ENCODE results near the gene ADAMTSL4. TPM values are rescaled to one million over a fixed set of nuclear protein-coding genes. Genes with fewer than 3 reads are reported as not detected.

Gene ADAMTSL4
- polyA plus RNA-seq, 1 of the 3 experiments (the other 2 are of a cell fraction) = 3.4 TPM

DNA sequence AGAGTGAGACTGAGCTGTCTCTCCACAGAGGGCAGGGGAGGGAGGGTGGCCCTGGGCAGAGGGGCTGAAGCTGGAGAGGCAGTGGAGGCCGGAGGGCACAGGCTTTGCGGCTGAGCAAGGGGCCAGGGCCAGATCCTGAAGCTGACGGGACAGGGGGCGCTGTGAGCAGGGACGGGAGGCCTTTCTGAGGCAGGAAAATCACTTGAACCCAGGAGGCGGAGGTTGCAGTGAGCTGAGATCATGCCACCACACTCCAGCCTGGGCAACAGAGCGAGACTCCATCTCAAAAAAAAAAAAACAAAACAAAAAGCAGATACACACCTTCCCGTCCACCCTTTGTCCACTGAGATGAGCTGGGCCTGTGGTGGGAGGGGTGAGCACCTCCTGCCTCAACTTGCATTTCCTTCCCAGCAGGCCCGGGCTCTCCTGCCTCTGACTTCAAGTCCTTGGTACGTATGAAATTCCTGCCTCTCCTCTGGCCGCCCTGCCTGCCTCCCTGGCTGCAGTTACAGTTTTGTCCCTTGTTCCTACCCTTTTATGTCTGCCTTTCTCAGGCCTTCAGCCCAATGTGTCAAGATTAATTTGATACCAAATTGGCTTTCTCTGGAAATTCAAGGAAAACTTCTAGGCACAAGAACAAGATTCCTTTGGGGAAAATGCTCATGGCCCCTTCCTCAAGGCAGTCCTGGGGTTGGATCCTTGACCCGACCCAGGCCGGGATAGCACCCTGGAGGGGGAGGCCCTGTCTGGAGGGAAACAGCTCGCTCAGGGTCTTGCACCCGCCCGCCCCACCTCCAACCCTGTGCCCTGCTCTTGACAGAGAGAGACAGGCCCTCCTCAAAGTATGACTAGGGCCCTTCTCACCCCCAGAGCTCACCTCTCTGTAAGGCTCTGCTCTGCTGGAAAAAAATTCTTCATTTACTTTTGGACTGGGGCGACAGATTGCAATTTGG lies 11.2 kb upstream of the ADAMTSL4 start:
- Histone ChIP-seq H3K27ac (ENCODE audit: low read depth in 2 of 2, low read length in 1 of 2) (peak overlapping the region; percentile 36 to 51; a peak in 3 of 4 replicates), H4K20me1 (ENCODE audit: insufficient read depth) (no peaks in the 10 kb centered on the region), H3K4me2 (no peak overlapping the region), H2AFZ (ENCODE audit: low read depth) (peak overlapping the region; percentile 83; the same call in 1 of the 2 replicates), H3K36me3 (replicated peaks in 1 of 2; ENCODE audit: control insufficient read depth in 1 of 2, insufficient read depth in 2 of 2, low read length in 1 of 2) (no peaks in the 10 kb centered on the region), H3K27me3 (ENCODE audit: insufficient read depth) (no peaks in the 10 kb centered on the region), H3K4me3 (ENCODE audit: low read depth in 2 of 2, low read length in 1 of 2) (no peak overlapping the region), H3K79me2 (ENCODE audit: insufficient read depth) (no peaks in the 10 kb centered on the region), H3K4me1 (ENCODE audit: control insufficient read depth in 1 of 2, insufficient read depth in 2 of 2, low read depth in 1 of 2, low read length in 1 of 2) (peaks cover 0 to 4% of the 10 kb centered on the region in 2 experiments; a peak in 1 of 4 replicates), H3F3A (replicated peaks; ENCODE audit: insufficient read depth) (no peaks in the 10 kb centered on the region), H3K9me2 (no peaks in the 10 kb centered on the region), H3K9ac (peak overlapping the region; percentile 39), H3K9me3 (no peaks in the 10 kb centered on the region)
- 79% methylated on average over 12 of the region's 17 CpGs for WGBS (ENCODE audit: low lambda C conversion rate)
- TF ChIP-seq, protein P1, sequence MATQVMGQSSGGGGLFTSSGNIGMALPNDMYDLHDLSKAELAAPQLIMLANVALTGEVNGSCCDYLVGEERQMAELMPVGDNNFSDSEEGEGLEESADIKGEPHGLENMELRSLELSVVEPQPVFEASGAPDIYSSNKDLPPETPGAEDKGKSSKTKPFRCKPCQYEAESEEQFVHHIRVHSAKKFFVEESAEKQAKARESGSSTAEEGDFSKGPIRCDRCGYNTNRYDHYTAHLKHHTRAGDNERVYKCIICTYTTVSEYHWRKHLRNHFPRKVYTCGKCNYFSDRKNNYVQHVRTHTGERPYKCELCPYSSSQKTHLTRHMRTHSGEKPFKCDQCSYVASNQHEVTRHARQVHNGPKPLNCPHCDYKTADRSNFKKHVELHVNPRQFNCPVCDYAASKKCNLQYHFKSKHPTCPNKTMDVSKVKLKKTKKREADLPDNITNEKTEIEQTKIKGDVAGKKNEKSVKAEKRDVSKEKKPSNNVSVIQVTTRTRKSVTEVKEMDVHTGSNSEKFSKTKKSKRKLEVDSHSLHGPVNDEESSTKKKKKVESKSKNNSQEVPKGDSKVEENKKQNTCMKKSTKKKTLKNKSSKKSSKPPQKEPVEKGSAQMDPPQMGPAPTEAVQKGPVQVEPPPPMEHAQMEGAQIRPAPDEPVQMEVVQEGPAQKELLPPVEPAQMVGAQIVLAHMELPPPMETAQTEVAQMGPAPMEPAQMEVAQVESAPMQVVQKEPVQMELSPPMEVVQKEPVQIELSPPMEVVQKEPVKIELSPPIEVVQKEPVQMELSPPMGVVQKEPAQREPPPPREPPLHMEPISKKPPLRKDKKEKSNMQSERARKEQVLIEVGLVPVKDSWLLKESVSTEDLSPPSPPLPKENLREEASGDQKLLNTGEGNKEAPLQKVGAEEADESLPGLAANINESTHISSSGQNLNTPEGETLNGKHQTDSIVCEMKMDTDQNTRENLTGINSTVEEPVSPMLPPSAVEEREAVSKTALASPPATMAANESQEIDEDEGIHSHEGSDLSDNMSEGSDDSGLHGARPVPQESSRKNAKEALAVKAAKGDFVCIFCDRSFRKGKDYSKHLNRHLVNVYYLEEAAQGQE (IDR thresholded peaks at IDR 0.05; ENCODE audit: low read depth, low read length) = no peak
- TF ChIP-seq, protein P2, sequence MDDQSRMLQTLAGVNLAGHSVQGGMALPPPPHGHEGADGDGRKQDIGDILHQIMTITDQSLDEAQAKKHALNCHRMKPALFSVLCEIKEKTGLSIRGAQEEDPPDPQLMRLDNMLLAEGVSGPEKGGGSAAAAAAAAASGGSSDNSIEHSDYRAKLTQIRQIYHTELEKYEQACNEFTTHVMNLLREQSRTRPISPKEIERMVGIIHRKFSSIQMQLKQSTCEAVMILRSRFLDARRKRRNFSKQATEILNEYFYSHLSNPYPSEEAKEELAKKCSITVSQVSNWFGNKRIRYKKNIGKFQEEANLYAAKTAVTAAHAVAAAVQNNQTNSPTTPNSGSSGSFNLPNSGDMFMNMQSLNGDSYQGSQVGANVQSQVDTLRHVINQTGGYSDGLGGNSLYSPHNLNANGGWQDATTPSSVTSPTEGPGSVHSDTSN (IDR thresholded peaks at IDR 0.05) = no peak
- TF ChIP-seq TEAD4 (IDR thresholded peaks at IDR 0.05; ENCODE audit: borderline replicate concordance, insufficient read depth) (no peak), YY1 (IDR thresholded peaks at IDR 0.05; ENCODE audit: low read depth) (no peak), TCF12 (IDR thresholded peaks at IDR 0.05) (no peak), MEF2A (IDR thresholded peaks at IDR 0.05; ENCODE audit: borderline replicate concordance, low read depth) (no peak), GABPA (IDR thresholded peaks at IDR 0.05; ENCODE audit: low read depth) (no peak), RXRA (IDR thresholded peaks at IDR 0.05; ENCODE audit: borderline replicate concordance, low read depth) (no peak), CHD2 (IDR thresholded peaks at IDR 0.05; ENCODE audit: low read length, partially characterized antibody) (no peak), FOXM1 (IDR thresholded peaks at IDR 0.05; ENCODE audit: low read depth) (no peak), ELF1 (IDR thresholded peaks at IDR 0.05) (no peak), SIN3A (IDR thresholded peaks at IDR 0.05; ENCODE audit: borderline replicate concordance, low read depth, low read length) (no peak)
- TF ChIP-seq, protein P3, sequence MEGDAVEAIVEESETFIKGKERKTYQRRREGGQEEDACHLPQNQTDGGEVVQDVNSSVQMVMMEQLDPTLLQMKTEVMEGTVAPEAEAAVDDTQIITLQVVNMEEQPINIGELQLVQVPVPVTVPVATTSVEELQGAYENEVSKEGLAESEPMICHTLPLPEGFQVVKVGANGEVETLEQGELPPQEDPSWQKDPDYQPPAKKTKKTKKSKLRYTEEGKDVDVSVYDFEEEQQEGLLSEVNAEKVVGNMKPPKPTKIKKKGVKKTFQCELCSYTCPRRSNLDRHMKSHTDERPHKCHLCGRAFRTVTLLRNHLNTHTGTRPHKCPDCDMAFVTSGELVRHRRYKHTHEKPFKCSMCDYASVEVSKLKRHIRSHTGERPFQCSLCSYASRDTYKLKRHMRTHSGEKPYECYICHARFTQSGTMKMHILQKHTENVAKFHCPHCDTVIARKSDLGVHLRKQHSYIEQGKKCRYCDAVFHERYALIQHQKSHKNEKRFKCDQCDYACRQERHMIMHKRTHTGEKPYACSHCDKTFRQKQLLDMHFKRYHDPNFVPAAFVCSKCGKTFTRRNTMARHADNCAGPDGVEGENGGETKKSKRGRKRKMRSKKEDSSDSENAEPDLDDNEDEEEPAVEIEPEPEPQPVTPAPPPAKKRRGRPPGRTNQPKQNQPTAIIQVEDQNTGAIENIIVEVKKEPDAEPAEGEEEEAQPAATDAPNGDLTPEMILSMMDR (IDR thresholded peaks at IDR 0.05) = no peak
- TF ChIP-seq, protein P4, sequence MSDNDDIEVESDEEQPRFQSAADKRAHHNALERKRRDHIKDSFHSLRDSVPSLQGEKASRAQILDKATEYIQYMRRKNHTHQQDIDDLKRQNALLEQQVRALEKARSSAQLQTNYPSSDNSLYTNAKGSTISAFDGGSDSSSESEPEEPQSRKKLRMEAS (IDR thresholded peaks at IDR 0.05; ENCODE audit: low read depth) = no peak
- TF ChIP-seq, protein P5, sequence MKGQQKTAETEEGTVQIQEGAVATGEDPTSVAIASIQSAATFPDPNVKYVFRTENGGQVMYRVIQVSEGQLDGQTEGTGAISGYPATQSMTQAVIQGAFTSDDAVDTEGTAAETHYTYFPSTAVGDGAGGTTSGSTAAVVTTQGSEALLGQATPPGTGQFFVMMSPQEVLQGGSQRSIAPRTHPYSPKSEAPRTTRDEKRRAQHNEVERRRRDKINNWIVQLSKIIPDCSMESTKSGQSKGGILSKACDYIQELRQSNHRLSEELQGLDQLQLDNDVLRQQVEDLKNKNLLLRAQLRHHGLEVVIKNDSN (IDR thresholded peaks at IDR 0.05; ENCODE audit: borderline replicate concordance, low read depth) = no peak
- ChIA-PET CTCF (interaction anchor here (1.4 to 2.1 kb wide), 2 partner anchors 9 to 13 kb away, joined by 5 to 8 read pairs; no protein-coding TSS in a partner anchor), POLR2A (no interaction called here)
- DNase-seq = no peak

Measured in SK-N-SH (cell line).